Liver (tissue), 9 donors: ENCODE measurements around the gene APOB. TPM values are rescaled to one million over a fixed set of nuclear protein-coding genes. Genes with fewer than 3 reads are reported as not detected.
A peak's percentile ranks its signal among the peaks of the same experiment; 100 is the strongest.

ENCODE experiments used
- DNase-seq: peaks from one replicate; pipeline ENCODE4 v3.0.0-alpha.2; 2017; ENCODE audit warnings: low spot score
- H3K27ac ChIP-seq, 2 donors: one replicate each; pipeline ENCODE4 v1.7.0; 2013; ENCODE audit warnings: inconsistent platforms in 2 of 2, low read length in 2 of 2, control low read depth in 1 of 2, low read depth in 1 of 2, mild to moderate bottlenecking in 1 of 2
- H3K27me3 ChIP-seq, 4 donors: one replicate each; pipeline versions ENCODE4 v1.6.1 to v1.7.0; 2013; ENCODE audit warnings: low read length in 3 of 4, inconsistent platforms in 1 of 4, mild to moderate bottlenecking in 1 of 4, moderate library complexity in 1 of 4; ENCODE audit not compliant: control insufficient read depth in 4 of 4, insufficient read depth in 4 of 4
- H3K36me3 ChIP-seq, 4 donors: one replicate each; pipeline versions ENCODE4 v1.6.1 to v1.7.0; 2013; ENCODE audit warnings: low read length in 3 of 4, mild to moderate bottlenecking in 3 of 4, low read depth in 1 of 4, moderate library complexity in 1 of 4; ENCODE audit not compliant: control insufficient read depth in 4 of 4, insufficient read depth in 3 of 4
- H3K4me1 ChIP-seq, 4 donors: one replicate each; pipeline versions ENCODE4 v1.6.1 to v1.7.0; 2013; ENCODE audit warnings: low read length in 3 of 4, mild to moderate bottlenecking in 3 of 4, moderate library complexity in 1 of 4; ENCODE audit not compliant: control insufficient read depth in 4 of 4, insufficient read depth in 4 of 4
- H3K4me3 ChIP-seq, 3 donors: one replicate each; pipeline versions ENCODE4 v1.6.1 to v1.7.0; 2013; ENCODE audit warnings: low read length in 3 of 3, control low read depth in 1 of 3, low read depth in 1 of 3, mild to moderate bottlenecking in 1 of 3
- H3K9ac ChIP-seq, 2 donors: one replicate each; pipeline ENCODE4 v1.7.0; 2013; ENCODE audit warnings: low read length in 2 of 2, mild to moderate bottlenecking in 2 of 2, moderate library complexity in 2 of 2, control low read depth in 1 of 2, low read depth in 1 of 2
- H3K9me3 ChIP-seq, 4 donors: one replicate each; pipeline versions ENCODE4 v1.6.1 to v1.7.0; 2013; ENCODE audit warnings: low read length in 3 of 4; ENCODE audit not compliant: control insufficient read depth in 4 of 4
- EGR1 ChIP-seq, 2 donors: IDR thresholded peaks; 2 replicates each; pipeline ENCODE4 v1.6.1; 2016 to 2018; ENCODE audit warnings: antibody characterized with exemption in 2 of 2, low read depth in 2 of 2
- GABPA ChIP-seq, 2 donors: IDR thresholded peaks in 1 of 2; conservative IDR thresholded peaks in 1 of 2; 2 replicates each; pipeline ENCODE4 v1.6.1; 2016; ENCODE audit warnings: antibody characterized with exemption in 2 of 2, mild to moderate bottlenecking in 1 of 2, moderate library complexity in 1 of 2
- JUND ChIP-seq, 2 donors: IDR thresholded peaks; 2 replicates each; pipeline ENCODE4 v1.6.1; 2016; ENCODE audit warnings: antibody characterized with exemption in 2 of 2
- NR2F2 ChIP-seq: IDR thresholded peaks from 2 replicates; pipeline ENCODE4 v1.6.1; 2016; ENCODE audit warnings: antibody characterized with exemption
- RAD21 ChIP-seq, 2 donors: IDR thresholded peaks; 2 replicates each; pipeline ENCODE4 v1.6.1; 2016; ENCODE audit warnings: antibody characterized with exemption in 2 of 2, mild to moderate bottlenecking in 2 of 2
- RXRA ChIP-seq, 2 donors: IDR thresholded peaks; 2 replicates each; pipeline ENCODE4 v1.6.1; 2017 to 2018; ENCODE audit warnings: antibody characterized with exemption in 2 of 2, mild to moderate bottlenecking in 1 of 2
- SP1 ChIP-seq: IDR thresholded peaks from 2 replicates; pipeline ENCODE4 v1.6.1; 2018; ENCODE audit warnings: antibody characterized with exemption, mild to moderate bottlenecking
- WGBS: extraction: QIAGEN DNeasy Blood & Tissue Kit; methylation state at CpG from one replicate; pipeline ENCODE4 v1.1.7; 2013; 5-methylcytosine and 5-hydroxymethylcytosine counted together
- polyA plus RNA-seq, 2 donors: library from polyadenylated mRNA; stranded (reverse) in 1 of 2; unstranded in 1 of 2; fragments of 200-250 nt in 1 of 2; fragments of >200 nt in 1 of 2; fragmentation: Nextera tagmentation in 1 of 2; extraction: Ambion mirVana in 1 of 2; gene quantifications; one replicate each; pipeline versions ENCODE4 v1.2.1 to v1.2.3, GENCODE V29; 2013 to 2015
- total RNA-seq, 2 donors: library from RNA; depleted of rRNA; stranded (reverse); fragments of >200 nt; gene quantifications; one replicate each; pipeline ENCODE4 v1.2.3, GENCODE V29; 2014
- TF ChIP-seq, protein P1 (sequence below): IDR thresholded peaks from 2 replicates; pipeline ENCODE4 v1.6.1; 2016; ENCODE audit warnings: antibody characterized with exemption, mild to moderate bottlenecking
- TF ChIP-seq, protein P2 (sequence below): fragments of 150-350 bp; IDR thresholded peaks from 2 replicates; pipeline ENCODE4 v1.5.1; 2017; ENCODE audit warnings: improper control_type of control experiment, low read depth, low read length; ENCODE audit not compliant: missing input control
- TF ChIP-seq, protein P3 (sequence below): IDR thresholded peaks from 2 replicates; pipeline ENCODE4 v1.6.1; 2016; ENCODE audit warnings: antibody characterized with exemption
- TF ChIP-seq, protein P4 (sequence below): IDR thresholded peaks from 2 replicates; pipeline ENCODE4 v1.6.1; 2016; ENCODE audit warnings: antibody characterized with exemption
- donor health status: healthy.
- donor health status: healthy.
- donor health status: healthy.
- donor health status: healthy.
- donor health status: healthy.

The APOB gene
- total and polyA plus RNA-seq, 4 donors, result 431 to 2,949 (median 1,463) TPM

DNA sequence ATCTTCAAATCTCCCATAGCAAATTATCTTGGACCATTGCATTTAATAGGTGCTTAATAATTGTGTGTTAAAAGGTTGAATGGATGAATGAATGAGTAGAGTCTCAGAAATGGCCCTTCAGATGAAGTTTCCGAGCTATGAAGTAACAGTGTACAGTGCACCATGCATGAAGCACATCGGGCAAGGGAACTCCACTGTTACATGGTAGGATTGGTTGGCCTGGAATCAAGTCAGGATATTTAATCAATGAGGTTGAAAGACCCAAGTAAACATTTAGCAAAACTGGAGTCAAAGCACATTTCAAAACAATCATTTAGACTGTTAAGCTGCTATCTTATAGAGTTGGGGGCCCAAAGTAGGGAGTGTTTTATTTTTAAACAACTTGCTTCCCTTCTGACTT is 80.0 kb downstream of the APOB start:
- H3K27ac ChIP-seq, result no peak overlapping the region
- H3K4me1 ChIP-seq, result peaks cover 0 to 9% (median 4%) of the 10 kb centered on the region in 4 donors
- H3K27me3 ChIP-seq, result no peaks in the 10 kb centered on the region
- TF ChIP-seq GABPA (IDR thresholded peaks at IDR 0.05 in 1 of 2, conservative IDR thresholded peaks at IDR 0.05 in 1 of 2) (no peak), EGR1 (IDR thresholded peaks at IDR 0.05; ENCODE audit: low read depth in 2 of 2) (no peak), SP1 (no peak), RXRA (IDR thresholded peaks at IDR 0.05) (no peak), NR2F2 (no peak), JUND (IDR thresholded peaks at IDR 0.05) (no peak)
- TF ChIP-seq, protein P1, sequence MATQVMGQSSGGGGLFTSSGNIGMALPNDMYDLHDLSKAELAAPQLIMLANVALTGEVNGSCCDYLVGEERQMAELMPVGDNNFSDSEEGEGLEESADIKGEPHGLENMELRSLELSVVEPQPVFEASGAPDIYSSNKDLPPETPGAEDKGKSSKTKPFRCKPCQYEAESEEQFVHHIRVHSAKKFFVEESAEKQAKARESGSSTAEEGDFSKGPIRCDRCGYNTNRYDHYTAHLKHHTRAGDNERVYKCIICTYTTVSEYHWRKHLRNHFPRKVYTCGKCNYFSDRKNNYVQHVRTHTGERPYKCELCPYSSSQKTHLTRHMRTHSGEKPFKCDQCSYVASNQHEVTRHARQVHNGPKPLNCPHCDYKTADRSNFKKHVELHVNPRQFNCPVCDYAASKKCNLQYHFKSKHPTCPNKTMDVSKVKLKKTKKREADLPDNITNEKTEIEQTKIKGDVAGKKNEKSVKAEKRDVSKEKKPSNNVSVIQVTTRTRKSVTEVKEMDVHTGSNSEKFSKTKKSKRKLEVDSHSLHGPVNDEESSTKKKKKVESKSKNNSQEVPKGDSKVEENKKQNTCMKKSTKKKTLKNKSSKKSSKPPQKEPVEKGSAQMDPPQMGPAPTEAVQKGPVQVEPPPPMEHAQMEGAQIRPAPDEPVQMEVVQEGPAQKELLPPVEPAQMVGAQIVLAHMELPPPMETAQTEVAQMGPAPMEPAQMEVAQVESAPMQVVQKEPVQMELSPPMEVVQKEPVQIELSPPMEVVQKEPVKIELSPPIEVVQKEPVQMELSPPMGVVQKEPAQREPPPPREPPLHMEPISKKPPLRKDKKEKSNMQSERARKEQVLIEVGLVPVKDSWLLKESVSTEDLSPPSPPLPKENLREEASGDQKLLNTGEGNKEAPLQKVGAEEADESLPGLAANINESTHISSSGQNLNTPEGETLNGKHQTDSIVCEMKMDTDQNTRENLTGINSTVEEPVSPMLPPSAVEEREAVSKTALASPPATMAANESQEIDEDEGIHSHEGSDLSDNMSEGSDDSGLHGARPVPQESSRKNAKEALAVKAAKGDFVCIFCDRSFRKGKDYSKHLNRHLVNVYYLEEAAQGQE, result no peak
- TF ChIP-seq, protein P2, sequence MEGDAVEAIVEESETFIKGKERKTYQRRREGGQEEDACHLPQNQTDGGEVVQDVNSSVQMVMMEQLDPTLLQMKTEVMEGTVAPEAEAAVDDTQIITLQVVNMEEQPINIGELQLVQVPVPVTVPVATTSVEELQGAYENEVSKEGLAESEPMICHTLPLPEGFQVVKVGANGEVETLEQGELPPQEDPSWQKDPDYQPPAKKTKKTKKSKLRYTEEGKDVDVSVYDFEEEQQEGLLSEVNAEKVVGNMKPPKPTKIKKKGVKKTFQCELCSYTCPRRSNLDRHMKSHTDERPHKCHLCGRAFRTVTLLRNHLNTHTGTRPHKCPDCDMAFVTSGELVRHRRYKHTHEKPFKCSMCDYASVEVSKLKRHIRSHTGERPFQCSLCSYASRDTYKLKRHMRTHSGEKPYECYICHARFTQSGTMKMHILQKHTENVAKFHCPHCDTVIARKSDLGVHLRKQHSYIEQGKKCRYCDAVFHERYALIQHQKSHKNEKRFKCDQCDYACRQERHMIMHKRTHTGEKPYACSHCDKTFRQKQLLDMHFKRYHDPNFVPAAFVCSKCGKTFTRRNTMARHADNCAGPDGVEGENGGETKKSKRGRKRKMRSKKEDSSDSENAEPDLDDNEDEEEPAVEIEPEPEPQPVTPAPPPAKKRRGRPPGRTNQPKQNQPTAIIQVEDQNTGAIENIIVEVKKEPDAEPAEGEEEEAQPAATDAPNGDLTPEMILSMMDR, result no peak
- TF ChIP-seq, protein P3, sequence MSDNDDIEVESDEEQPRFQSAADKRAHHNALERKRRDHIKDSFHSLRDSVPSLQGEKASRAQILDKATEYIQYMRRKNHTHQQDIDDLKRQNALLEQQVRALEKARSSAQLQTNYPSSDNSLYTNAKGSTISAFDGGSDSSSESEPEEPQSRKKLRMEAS, result no peak
- TF ChIP-seq, protein P4, sequence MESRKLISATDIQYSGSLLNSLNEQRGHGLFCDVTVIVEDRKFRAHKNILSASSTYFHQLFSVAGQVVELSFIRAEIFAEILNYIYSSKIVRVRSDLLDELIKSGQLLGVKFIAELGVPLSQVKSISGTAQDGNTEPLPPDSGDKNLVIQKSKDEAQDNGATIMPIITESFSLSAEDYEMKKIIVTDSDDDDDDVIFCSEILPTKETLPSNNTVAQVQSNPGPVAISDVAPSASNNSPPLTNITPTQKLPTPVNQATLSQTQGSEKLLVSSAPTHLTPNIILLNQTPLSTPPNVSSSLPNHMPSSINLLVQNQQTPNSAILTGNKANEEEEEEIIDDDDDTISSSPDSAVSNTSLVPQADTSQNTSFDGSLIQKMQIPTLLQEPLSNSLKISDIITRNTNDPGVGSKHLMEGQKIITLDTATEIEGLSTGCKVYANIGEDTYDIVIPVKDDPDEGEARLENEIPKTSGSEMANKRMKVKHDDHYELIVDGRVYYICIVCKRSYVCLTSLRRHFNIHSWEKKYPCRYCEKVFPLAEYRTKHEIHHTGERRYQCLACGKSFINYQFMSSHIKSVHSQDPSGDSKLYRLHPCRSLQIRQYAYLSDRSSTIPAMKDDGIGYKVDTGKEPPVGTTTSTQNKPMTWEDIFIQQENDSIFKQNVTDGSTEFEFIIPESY, result no peak
- H3K36me3 ChIP-seq, result no peaks in the 10 kb centered on the region
- no peak overlapping the region for H3K4me3 ChIP-seq
- no peak overlapping the region for H3K9ac ChIP-seq
- no peak for DNase-seq
- no peaks in the 10 kb centered on the region for H3K9me3 ChIP-seq
- WGBS, result 33% methylated on average over 2 of the region's 2 CpGs

DNA sequence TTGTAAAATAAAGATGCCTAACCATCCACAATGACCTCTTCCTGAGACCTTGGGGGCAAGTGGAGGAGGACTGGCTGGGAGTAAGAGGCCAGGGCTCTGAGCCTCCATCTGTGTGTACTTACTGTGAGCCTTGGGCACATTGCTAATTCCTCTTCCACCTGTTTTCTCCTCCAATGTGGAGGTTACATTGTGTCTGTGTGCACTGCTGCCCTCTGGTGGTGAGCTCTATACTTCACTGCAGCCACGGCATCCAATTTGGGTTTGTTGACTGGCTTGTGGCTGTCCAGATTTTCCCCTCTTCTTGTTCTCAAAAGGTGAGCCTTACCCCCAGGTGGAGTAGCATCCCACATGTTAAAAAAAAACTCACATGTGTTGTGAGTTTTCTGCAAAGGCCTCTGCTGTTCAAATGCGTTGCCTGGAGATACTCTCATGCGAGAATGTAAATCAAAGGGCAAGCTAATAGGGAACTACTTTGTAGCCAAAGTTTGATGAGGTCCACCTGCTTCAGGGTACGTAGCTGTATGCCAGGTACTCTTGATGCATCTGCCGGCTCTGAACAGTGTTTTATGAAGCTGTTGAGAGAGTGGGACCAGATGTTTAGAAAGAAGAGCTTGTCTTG is 80.8 kb downstream of the APOB start:
- H3K4me3 ChIP-seq, result no peak overlapping the region
- TF ChIP-seq EGR1 (IDR thresholded peaks at IDR 0.05; ENCODE audit: low read depth in 2 of 2) (no peak), SP1 (no peak), RAD21 (IDR thresholded peaks at IDR 0.05) (peak; percentile 86 to 96), RXRA (IDR thresholded peaks at IDR 0.05) (no peak), JUND (IDR thresholded peaks at IDR 0.05) (no peak)
- TF ChIP-seq, protein P2, result peak; percentile 79
- H3K9ac ChIP-seq, result no peak overlapping the region
- WGBS, result 40% methylated on average over 5 of the region's 5 CpGs
- H3K27me3 ChIP-seq, result no peaks in the 10 kb centered on the region
- H3K4me1 ChIP-seq, result peaks cover 0 to 9% (median 4%) of the 10 kb centered on the region in 4 donors
- no peaks in the 10 kb centered on the region for H3K9me3 ChIP-seq
- DNase-seq, result peak; percentile 77
- no peaks in the 10 kb centered on the region for H3K36me3 ChIP-seq
- no peak overlapping the region for H3K27ac ChIP-seq
